ENCODE measurements around the gene FRAS1.

- TF ChIP-seq, protein P1, sequence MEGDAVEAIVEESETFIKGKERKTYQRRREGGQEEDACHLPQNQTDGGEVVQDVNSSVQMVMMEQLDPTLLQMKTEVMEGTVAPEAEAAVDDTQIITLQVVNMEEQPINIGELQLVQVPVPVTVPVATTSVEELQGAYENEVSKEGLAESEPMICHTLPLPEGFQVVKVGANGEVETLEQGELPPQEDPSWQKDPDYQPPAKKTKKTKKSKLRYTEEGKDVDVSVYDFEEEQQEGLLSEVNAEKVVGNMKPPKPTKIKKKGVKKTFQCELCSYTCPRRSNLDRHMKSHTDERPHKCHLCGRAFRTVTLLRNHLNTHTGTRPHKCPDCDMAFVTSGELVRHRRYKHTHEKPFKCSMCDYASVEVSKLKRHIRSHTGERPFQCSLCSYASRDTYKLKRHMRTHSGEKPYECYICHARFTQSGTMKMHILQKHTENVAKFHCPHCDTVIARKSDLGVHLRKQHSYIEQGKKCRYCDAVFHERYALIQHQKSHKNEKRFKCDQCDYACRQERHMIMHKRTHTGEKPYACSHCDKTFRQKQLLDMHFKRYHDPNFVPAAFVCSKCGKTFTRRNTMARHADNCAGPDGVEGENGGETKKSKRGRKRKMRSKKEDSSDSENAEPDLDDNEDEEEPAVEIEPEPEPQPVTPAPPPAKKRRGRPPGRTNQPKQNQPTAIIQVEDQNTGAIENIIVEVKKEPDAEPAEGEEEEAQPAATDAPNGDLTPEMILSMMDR (IDR thresholded peaks at IDR 0.05): no peak
- TF ChIP-seq POLR2A (IDR thresholded peaks at IDR 0.05): no peak
These were observed 17.4 kb upstream of the FRAS1 start for GRCh38 chr4:78039678-78040077.

Measured in Peyer's patch (tissue), 4 donors.